Bronchial smooth muscle cell (primary cell): ENCODE measurements around the gene KPNA6. TPM values are rescaled to one million over a fixed set of nuclear protein-coding genes. Genes with fewer than 3 reads are reported as not detected.

Source experiments
- total RNA-seq: library from RNA; depleted of rRNA; stranded (reverse); fragments of >200 nt; gene quantifications from 2 replicates; pipeline ENCODE4 v1.2.1, GENCODE V29; 2014

KPNA6 gene
- total RNA-seq, result 20.2 and 24.3 TPM in 2 replicates

DNA sequence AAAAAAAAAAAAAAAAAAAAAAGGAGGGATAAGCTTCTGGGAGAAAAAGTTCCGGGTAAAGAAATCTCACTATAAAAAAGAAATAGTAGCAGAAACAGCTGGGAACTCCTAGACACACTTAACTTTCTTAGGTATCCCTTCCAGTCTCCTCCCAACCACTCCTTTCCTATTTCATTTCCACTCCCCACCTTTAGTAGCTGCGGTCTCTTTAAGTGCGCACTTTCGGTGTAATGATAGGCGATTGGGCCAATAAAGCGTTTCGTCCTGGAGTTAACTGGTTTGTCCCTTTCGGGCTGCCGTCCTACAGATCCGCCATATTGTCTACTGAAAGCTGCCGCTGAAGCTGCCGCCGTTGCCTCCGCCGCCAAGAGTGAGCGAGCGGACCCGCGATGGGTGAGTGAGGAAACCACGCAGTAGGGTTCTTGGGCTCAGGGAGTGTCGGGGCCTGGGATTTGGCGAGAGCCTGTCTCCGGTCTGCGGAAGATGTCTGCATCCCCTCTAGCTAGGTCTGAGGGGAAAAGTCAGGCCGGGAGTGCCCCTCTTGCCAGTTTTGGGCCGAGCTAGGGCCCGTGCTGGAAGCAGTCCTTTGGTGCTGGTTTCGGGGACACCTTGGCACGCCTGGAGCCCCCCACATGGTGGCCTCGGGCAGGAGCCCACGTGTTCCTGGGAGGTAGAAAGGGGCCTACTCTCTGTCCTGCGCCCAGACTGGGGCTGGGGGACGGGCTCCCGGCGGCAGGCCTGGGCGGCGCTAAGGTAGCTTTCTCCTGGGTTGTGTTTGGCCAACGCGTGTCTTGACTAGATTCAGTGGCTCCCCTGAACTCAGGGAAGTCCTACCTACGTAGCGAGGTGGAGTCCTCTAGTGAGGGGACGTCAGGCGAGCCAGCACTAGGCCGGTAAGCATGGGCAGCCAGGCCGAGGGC is at the start of gene KPNA6:
KPNA6 (plus strand) TSS at position 315 of the 920 bp plus-strand sequence; CDS start at position 390, 75 bp downstream.

DNA sequence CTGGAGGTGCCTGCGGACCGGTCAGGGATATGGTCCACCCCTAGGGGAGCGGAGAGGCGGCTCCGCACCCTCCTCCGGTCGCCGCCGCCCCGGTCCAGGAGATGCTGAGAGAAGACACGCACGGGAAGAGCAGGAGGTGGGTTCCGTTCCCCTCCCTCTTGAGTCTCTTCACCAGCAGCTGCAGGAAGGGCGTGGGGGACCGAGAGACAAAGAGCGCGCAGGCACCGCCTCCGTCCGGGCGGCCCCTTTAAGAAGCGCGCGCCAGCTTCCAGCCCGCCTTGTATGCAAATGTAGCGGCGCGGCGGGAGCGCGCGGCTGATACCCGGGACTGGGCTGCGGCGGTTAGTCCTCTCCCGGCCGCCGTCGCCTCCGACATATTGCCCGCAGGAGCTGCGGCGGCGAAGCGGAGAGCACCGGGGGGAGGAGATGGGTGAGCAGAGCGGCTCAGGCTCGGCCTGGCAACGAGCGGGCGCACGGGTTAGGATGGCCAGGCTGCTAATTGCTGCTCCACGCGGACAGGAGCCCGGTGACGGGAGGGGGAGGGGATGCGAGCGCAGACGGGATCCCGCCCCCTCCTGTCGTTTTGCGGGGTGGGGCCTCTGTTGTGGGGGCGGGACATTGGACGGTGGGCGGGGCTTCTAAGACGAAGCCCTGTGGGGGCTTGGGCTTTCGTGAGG is 35.1 kb upstream of the KPNA6 start, which contains the start of gene TMEM39B:
TMEM39B (plus strand) TSS at position 318 of the 677 bp plus-strand sequence; CDS start at position 427, 109 bp downstream.

DNA sequence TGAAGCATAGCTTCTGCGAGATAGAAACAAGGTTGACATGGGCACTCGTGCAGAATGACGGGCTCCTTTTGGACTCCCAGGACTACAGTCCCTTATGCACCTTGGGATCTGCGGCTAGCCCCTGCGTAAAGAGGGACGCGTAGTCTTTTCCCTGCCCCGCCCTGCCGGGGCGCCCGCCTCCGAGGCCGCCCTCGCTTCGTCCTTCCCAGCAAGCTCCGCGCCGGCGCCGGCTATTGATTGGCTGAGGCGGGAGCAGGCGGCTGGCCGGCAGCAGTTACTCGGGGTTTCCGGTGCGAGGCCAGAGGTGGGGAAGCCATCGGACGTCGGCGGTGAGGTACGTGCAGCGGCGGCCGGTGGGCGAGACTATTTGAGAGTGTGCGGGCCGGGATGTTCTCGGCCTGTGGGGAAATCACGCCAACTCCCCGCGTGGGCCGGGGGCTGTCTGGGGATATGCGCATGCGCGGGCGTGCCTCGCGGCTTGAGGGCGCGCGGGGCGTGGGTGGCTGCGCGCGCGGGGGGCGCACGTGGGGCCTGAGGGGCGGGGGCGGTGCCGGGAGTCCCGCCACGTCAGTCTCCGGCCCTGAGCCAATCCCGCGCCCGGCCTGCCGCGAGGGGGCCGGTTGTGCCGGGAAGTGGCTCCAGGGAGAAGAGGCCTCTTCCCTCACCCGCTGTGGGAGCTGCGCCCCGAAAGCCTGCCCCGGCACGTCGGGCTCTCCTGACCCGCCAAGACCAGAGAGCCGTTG is 71.8 kb downstream of the KPNA6 start, which contains the start of gene TXLNA:
TXLNA (plus strand) TSS at position 233 of the 743 bp plus-strand sequence. CDS start 671 bp downstream, outside the sequence.

DNA sequence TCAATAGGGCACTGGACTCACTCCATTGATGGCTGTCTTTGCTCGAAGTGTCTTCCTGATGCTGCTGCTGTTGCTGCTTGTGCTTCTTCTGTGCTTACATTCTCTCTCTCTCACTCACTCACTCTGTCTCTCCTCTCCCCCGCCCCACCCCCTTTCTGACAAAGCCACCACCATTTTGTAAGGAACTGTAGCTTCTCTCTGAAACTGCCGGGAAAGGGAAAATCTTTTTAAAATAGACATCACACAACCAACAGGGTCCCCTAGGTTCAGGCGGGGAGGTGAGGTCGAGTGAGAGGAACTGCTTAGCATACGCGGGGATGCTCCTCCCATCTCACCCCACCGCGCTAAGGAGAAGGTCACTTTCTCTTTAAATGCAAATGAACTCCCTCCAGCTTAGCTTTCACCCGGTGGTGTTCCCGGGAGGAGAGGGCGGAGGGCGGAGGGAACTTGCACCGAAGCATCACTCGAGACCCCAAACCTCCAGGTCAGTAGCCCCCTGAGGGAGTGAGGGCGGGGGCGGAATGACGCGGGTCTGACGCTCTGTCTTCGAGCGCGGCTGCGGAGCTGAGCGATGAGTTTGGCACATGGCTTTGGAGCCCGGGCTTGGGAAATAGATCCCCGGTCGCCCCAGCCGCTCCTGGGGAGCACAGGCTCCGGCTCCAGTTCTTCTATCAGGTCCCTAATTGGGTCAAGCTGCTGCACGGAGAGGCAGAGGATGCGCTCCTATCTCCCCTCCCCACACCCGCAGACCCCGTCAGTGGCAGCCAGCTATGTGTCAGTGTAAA is 92.6 kb downstream of the KPNA6 start, which contains the start of gene CCDC28B:
CCDC28B (plus strand) TSS at position 370 of the 785 bp plus-strand sequence. CDS start 1,341 bp downstream, outside the sequence.

DNA sequence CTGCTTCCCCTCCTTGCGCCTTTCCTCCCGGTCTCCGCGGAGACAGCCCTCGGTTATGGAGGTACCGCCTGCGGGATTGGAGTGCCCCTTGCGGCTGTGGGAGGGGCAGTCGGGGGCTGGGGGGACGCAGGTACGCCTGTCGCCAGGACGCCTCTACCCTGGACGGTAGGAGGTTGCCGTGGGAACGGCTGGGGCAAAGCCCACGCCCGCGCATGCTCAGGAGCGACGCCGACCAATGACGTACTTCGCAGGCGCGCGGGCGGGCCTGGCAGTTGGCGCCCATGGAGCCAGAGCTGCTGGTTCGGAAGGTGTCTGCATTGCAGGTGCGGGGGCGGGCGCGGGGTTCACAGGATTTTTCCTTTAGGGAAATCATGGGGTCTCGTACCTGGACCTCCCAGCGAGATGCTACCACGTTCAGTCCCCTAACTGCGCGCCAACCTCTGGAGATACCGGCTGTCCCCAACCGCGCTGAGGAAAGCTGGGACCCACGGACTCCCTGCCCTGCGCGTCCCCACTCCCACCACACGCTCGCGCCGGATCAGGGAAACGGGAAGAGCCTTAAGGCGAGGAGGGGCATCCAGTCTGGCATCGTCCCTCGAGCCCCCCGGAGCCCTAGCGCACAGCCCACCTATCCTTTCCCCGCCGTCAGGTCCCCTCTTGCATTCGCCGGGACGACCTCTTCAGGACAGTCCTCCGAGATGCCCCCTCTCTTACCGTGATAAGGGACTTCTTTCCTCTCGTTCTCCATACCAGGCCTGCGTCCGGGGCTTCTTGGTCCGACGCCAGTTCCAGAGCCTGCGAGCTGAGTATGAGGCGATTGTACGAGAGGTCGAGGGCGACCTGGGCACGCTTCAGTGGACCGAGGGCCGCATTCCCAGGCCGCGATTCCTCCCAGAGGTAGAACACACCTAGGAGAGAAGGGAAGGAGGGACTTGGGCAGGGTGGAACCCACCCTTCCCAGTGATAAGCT is 97.8 kb downstream of the KPNA6 start, which contains the start of gene IQCC:
IQCC (plus strand) TSS at position 271 of the 970 bp plus-strand sequence; CDS start at position 282, 11 bp downstream.

DNA sequence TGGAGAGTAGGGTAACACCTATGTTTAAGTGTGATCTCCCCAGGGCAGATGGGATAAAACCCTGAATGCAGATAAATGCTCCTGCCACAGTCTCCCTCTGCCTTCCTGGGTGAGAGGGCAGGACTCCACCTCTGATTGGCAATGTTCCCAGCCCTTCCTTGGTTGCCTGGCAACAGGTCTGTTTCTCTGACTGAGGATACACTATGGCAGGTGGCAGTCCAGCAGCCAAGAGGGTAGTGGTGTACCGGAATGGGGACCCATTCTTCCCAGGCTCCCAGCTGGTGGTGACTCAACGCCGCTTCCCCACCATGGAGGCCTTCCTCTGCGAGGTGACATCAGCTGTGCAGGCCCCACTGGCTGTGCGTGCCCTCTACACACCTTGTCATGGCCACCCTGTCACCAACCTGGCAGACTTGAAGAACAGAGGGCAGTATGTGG is 101.1 kb downstream of the KPNA6 start, which contains the start of gene DCDC2B:
DCDC2B (plus strand) TSS at position 199 of the 438 bp plus-strand sequence; CDS start at position 204, 5 bp downstream.

DNA sequence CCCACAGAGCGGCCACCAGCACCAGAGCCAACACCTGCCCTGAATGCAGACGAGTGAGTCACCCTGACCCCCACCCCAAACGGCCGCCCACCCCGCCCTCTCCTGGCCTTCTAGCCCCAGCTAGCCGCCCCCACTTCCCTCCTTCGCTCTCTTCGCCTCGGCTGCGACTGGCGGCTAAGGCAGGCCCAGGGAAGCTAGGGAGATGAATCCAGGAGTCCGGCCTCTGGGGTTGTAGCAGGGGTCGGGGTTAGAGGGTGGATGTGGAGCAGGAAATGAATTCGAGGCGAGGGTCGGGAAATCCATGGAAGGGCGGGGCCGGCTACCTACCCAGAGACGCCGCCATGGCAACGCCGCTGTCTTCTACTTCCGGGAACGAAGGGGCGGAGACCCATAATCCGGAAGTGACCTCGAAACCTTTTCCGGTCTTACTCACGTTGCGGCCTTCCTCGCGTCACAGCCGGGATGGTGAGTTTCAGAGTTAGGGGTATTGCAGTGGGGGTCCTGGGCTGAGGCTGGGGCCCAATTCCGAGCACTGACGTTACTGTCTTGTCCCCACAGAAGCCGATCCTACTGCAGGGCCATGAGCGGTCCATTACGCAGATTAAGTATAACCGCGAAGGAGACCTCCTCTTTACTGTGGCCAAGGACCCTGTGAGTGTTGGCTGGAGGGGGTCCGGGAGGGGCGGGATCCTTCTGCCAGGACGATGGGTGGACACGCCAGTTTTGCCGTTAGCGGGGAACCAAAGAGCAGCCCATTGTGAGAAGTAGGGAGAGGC is 114.3 kb downstream of the KPNA6 start, which contains the start of the genes EIF3I and TMEM234:
EIF3I (plus strand) TSS at position 428 of the 776 bp plus-strand sequence; CDS start at position 463, 35 bp downstream.
TMEM234 (minus strand) TSS at position 374 of the 776 bp plus-strand sequence; CDS start at position 343, 31 bp downstream.

Other genes starting within 250 kb of the KPNA6 start
- gene PTP4A2, start 169.7 kb upstream of the KPNA6 start, total RNA-seq, result 281 and 473 TPM in 2 replicates
- gene KHDRBS1, start 94.2 kb upstream of the KPNA6 start, total RNA-seq, result 36.9 and 50.1 TPM in 2 replicates
- gene TMEM39B, start 35.1 kb upstream of the KPNA6 start, total RNA-seq, result 4.7 and 8.2 TPM in 2 replicates
- gene TXLNA, start 71.6 kb downstream of the KPNA6 start, total RNA-seq, result 60.1 and 72.3 TPM in 2 replicates
- gene CCDC28B, start 92.5 kb downstream of the KPNA6 start, total RNA-seq, result 16.1 and 19.5 TPM in 2 replicates
- gene IQCC, start 97.6 kb downstream of the KPNA6 start, total RNA-seq, result 0.69 and 1.6 TPM in 2 replicates
- not detected in 2 replicates for gene DCDC2B, start 101.0 kb downstream of the KPNA6 start, total RNA-seq
- 15.4 and 17.7 TPM in 2 replicates for gene TMEM234, start 114.3 kb downstream of the KPNA6 start, total RNA-seq
- 352 and 375 TPM in 2 replicates for gene EIF3I, start 114.4 kb downstream of the KPNA6 start, total RNA-seq
- 0.34 and 0.47 TPM in 2 replicates for gene FAM167B, start 139.2 kb downstream of the KPNA6 start, total RNA-seq
- 0.16 TPM in 1 of 2 replicates, not detected in the other for gene LCK, start 143.2 kb downstream of the KPNA6 start, total RNA-seq
- 82.8 and 94.3 TPM in 2 replicates for gene HDAC1, start 184.0 kb downstream of the KPNA6 start, total RNA-seq
- gene MARCKSL1, start 228.2 kb downstream of the KPNA6 start, total RNA-seq, result 15.8 and 19.0 TPM in 2 replicates